GM19467 (cell line): Measurements from ENCODE around the gene SLAMF8.

Source experiments
- ATAC-seq: cut with Tn5 transposase; IDR thresholded peaks from one replicate; pipeline ENCODE4 v1.9.1; 2021; ENCODE audit warnings: mild to moderate bottlenecking, moderate library complexity; ENCODE audit not compliant: unreplicated experiment

The SLAMF8 gene

GRCh38 chr1:159817276-159818041, 9.2 kb upstream of the SLAMF8 start:
- no peak for ATAC-seq

GRCh38 chr1:159821171-159821867, 5.4 kb upstream of the SLAMF8 start:
- no peak for ATAC-seq

GRCh38 chr1:159823406-159823805, 3.3 kb upstream of the SLAMF8 start:
- no peak for ATAC-seq

GRCh38 chr1:159825564-159825963, 1.1 kb upstream of the SLAMF8 start:
- ATAC-seq, result no peak

- no peak for ATAC-seq
Measured at GRCh38 chr1:159827102-159827490, 423 bp downstream of the SLAMF8 start.

- ATAC-seq, result no peak
Measured at GRCh38 chr1:159827549-159827948, 876 bp downstream of the SLAMF8 start.

GRCh38 chr1:159828176-159828575, 1.5 kb downstream of the SLAMF8 start:
- no peak for ATAC-seq

- ATAC-seq, result no peak
Measured at GRCh38 chr1:159828581-159829272, 2.1 kb downstream of the SLAMF8 start.

GRCh38 chr1:159829273-159829634, 2.6 kb downstream of the SLAMF8 start:
- ATAC-seq, result peak; percentile 76

GRCh38 chr1:159829822-159830465, 3.3 kb downstream of the SLAMF8 start:
- ATAC-seq, result no peak

- no peak for ATAC-seq
Measured at GRCh38 chr1:159830722-159831121, 4.0 kb downstream of the SLAMF8 start.

- ATAC-seq, result no peak
Measured at GRCh38 chr1:159831412-159832141, 4.9 kb downstream of the SLAMF8 start.

- no peak for ATAC-seq
Measured at GRCh38 chr1:159832309-159832708, 5.6 kb downstream of the SLAMF8 start.

GRCh38 chr1:159835356-159835755, 8.7 kb downstream of the SLAMF8 start:
- ATAC-seq, result no peak

- ATAC-seq, result no peak
Measured at GRCh38 chr1:159835862-159836525, 9.3 kb downstream of the SLAMF8 start.

- ATAC-seq, result peak; percentile 33
Measured at GRCh38 chr1:159838715-159839114, 12.0 kb downstream of the SLAMF8 start.

- ATAC-seq, result peak; percentile 55
Measured at GRCh38 chr1:159839116-159839849, 12.6 kb downstream of the SLAMF8 start.

- no peak for ATAC-seq
Measured at GRCh38 chr1:159841749-159842148, 15.1 kb downstream of the SLAMF8 start.

- no peak for ATAC-seq
Measured at GRCh38 chr1:159843459-159843858, 16.8 kb downstream of the SLAMF8 start.
